COR-L47 (cell line): ENCODE results near the gene CLIC3.
"Not testable (repeated sequence)": the region's sequence is repeated elsewhere in the genome, so short reads cannot be mapped to it uniquely, and the experiment has no call there.

Source experiments
- DNase-seq: peaks from one replicate; lab custom pipeline; 2025; lab: John Stamatoyannopoulos, UW

The CLIC3 gene

DNA sequence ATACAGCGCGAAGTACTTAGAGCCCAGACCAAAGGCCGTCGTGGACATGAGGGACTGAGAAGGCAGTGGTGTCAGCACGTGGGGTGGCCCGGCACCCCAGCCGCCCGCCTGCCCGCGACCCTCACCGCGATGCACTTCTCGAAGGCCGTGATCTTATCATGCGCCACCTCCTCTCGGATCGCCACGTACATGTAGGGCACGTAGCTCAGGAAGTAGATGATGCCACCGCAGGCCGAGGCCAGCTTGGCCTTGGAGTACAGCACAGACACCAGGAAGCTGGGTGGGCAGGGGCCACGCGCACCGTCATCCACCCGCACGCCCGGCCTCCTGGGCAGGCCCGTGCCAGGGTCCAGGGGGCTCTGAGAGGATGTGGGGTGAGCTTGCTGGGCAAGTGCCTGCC lies 20.7 kb upstream of the CLIC3 start:
- no peak for DNase-seq

GRCh38 chr9:137016436-137016835 lies 20.1 kb upstream of the CLIC3 start:
- DNase-seq, result no peak

DNA sequence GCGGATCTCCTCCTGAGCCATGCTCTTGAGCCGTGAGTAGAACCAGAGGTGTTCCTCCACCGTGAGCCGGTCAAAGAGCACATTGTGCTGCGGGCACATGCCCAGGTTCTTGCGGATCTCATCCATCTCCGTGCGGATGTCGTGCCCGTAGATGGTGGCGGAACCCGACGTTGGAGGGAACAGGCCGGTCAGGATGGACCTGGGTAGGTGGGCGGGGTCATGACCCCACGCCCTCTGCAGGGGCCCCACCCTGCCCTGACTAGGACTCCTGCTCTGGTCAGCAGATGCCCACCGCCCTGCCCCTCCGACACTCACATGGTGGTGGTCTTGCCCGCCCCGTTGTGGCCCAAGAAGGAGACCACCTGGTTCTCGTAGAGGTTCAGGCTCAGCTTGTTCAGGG lies 19.6 kb upstream of the CLIC3 start:
- no peak for DNase-seq

- DNase-seq, result no peak
These were observed 19.2 kb upstream of the CLIC3 start for GRCh38 chr9:137015540-137015930.

GRCh38 chr9:137014776-137015539 lies 18.6 kb upstream of the CLIC3 start:
- DNase-seq, result no peak

DNA sequence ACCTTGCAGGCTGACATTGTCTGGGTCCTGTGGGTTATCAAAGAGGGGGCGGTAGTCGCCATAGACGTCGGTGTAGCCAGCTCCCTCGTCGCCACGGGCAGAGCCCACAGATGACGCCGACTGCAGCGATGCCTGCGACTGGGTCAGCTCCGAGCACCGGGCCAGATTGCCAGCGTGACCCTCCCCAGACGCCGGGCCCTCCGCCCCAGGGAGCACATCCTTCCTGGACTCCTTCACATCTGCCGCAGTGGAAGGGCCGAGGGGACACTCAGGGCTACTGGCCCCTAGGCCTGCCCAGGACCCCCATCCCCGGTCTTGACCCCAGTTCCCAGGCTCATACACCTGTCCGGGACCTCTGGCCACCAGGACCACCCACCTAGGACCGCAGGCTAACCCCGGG lies 17.8 kb upstream of the CLIC3 start:
- DNase-seq, result no peak

GRCh38 chr9:137013571-137013940 lies 17.2 kb upstream of the CLIC3 start:
- DNase-seq, result no peak

GRCh38 chr9:137012694-137013570 lies 16.6 kb upstream of the CLIC3 start:
- DNase-seq, result no peak

DNA sequence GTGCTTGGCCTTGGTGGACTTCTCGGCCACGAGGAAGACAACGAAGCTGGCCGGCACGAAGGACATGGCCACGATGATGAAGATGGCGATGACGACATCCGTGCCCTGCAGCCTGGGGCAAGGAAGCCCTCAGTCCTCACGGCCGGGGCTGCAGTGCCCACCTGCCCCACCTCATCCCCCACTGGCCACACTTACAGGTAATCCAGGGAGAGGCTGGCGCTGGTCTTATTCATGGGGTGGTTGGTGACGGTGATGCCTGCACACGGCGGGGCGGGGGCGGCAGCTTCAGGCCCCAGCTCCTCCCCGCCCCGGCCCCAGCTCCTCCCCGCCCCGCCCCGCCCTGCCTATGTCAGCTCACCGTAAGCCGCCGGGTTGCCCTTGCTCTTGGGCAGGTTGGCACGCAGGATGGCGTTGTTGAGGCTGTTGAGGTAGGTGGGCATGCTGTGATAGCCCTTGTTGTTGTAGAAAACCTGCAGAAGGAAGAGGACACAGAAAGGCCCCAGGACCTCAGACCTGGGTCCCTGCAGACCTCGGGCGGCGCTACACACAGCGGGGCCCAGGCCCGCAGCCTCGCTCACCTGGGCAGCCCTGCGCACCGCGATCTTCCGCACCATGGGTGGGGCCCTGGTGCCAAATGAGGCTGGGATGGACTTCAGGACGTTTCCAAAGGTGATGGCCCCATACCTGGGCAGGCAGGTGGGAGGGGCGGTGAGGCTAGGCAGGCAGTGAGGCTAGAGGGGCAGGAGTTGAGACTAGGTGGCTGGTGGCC lies 15.7 kb upstream of the CLIC3 start:
- no peak for DNase-seq

DNA sequence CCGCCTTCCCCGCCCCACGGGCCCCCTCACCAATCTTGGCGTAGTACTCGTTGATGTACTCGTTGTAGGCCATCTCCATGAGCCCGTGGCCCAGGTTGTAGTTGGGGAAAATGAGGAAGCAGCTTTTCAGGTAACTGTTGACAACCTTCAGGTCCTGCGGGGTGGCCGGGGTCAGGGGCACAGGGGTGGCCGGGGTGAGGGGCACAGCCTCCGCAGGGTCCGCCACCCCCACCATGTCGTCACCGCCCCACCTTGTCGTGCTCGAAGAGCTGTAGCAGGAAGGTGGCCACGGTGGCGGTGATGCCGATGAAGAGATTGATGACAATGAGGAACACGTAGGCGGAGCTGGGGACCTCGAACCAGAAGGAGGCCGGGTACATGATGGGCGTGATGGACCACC lies 14.8 kb upstream of the CLIC3 start:
- DNase-seq, result no peak

- DNase-seq, result no peak
These were observed 13.8 kb upstream of the CLIC3 start for GRCh38 chr9:137009938-137010732.

- no peak for DNase-seq
These were observed 12.8 kb upstream of the CLIC3 start for GRCh38 chr9:137009217-137009616.

DNA sequence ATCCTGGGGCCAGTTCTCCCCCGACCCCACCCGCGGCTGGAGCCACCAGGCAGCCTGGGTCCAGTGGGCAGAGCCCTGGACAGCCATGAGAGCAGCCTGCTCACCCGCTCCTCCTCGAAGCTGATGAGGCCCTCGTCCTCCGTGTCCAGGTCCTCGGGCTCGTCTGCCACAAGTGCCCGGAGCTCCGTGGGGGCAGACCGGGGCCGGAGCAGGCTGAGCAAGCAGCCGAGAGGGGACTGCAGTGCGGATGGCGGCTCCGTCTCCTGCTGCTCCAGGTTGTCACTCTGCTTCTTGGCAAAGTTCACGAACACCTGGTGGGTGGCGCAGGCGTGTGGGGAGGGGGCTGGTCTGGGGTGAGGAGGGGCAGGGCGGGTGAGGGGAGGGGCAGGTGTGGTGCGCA lies 11.9 kb upstream of the CLIC3 start:
- DNase-seq, result no peak

GRCh38 chr9:137007816-137008270 lies 11.5 kb upstream of the CLIC3 start:
- DNase-seq, result no peak

- DNase-seq, result peak; percentile 78
These were observed 10.9 kb upstream of the CLIC3 start for GRCh38 chr9:137007108-137007815.

GRCh38 chr9:137006116-137007003 lies 10.0 kb upstream of the CLIC3 start:
- DNase-seq, result no peak

- not testable (repeated sequence) for DNase-seq
These were observed 7.9 kb upstream of the CLIC3 start for GRCh38 chr9:137004285-137004684.

- no peak for DNase-seq
These were observed 6.3 kb upstream of the CLIC3 start for GRCh38 chr9:137002646-137003041.

DNA sequence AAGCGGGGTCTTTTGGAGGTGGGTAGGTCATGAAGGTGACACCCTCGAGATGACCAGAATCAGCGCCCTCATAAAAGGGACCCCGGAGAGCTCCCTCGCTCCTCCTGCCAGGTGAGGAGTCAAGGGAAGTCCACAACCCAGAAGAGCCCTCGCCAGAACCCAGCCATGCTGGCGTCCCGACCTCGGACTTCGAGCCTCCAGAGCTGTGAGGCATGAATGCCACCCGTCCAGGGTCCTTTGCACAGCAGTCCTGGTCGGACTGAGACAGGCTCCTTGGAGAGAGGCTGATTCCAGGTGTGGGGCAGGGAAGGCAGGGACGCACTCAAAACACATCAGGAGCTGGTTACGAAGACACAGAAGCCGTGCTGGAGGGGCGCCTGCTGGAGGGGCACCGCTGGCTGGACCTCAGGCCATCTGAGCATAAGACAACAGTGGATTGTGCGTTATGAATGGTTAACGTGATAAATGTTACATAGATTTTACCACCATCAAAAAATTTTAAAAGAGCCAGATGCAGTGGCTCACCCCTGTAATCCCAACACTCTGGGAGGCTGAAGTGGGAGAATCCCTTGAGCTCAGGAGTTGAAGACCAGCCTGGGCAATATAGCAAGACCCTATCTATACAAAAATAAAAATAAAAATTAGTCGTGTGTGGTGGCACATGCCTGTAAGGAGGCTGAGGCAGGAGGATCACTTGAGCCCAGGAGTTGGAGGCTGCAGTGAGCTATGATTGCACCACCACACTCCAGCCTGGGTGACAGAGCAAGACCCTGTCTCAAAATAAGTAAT lies 5.7 kb upstream of the CLIC3 start:
- DNase-seq, result no peak
